Right lung (tissue), 5 donors: Measurements from ENCODE around the gene ATG2B. TPM values are rescaled to one million over a fixed set of nuclear protein-coding genes. Genes with fewer than 3 reads are reported as not detected.

Experiments used
- DNase-seq, 2 donors: peaks; one replicate each; pipeline ENCODE4 v3.0.0-alpha.2; 2013
- polyA plus RNA-seq, 5 donors: library from polyadenylated mRNA; unstranded; fragments of 120-200 nt; gene quantifications; one replicate each; pipeline versions ENCODE4 v1.2.1 to v1.2.3, GENCODE V29; 2013; ENCODE audit warnings: inconsistent platforms in 1 of 5, low replicate concordance in 1 of 5; ENCODE audit not compliant: insufficient read length in 5 of 5, insufficient read depth in 1 of 5

ATG2B gene
- polyA plus RNA-seq, 5 donors, result 20.0 to 39.3 (median 34.2) TPM

GRCh38 chr14:96272777-96273473 lies 90.2 kb downstream of the ATG2B start:
- no peak for DNase-seq

DNA sequence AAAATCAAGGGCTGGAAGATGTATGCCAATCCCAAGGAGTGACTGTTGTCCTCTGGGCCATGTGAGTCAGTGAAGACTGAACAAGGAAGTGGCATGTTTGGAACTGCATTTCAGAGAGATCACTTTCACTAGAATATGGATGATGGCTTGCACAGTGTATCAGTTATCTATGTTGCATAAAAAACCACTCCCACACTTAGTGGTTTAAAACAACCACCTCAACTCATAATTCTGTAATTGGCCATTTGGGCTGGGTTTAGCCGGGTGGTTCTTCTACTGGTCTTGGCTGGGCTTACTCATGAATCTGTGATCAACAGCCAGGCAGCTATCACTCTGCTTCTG lies 91.7 kb downstream of the ATG2B start:
- no peak for DNase-seq

DNA sequence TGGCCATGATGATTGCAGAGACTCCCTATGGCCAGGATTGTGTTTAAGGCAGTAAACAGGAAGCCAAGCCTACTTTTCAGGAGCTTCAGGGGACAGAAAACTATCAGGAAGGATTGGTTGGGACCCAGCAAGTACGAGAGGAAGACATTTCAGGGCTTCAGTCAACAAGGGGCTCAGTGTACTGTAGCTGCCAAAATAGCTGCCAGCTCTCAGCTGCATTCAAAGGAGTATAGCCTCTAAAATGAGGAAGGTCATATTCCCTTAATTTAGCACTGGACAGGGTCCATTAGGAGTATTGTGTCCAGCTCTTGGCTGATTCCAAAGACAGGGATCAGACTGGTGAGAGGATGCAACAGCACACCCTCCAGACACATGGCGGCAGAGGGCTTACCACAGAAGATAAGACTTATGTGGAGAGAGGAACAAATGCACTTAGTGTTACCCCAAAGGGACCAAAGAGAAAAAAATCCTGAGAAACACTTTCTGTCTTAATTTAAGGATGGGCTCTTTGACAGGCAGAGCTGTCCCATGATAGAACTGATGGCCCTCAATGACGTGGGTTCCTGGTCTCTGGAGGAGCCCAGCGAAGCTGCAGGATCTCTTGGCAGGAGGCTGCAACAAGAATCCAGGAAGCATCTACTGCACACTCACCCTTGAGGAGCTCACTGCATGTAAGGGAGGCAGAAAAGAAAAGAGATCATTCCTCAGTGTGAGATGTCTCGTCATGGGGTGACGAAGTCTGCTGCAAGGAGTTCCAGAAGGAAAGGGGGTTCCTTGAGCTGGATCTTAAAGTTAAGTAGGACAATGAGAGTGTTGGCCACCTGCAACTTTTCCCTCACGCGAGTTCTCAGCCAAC lies 92.3 kb downstream of the ATG2B start:
- no peak for DNase-seq

DNA sequence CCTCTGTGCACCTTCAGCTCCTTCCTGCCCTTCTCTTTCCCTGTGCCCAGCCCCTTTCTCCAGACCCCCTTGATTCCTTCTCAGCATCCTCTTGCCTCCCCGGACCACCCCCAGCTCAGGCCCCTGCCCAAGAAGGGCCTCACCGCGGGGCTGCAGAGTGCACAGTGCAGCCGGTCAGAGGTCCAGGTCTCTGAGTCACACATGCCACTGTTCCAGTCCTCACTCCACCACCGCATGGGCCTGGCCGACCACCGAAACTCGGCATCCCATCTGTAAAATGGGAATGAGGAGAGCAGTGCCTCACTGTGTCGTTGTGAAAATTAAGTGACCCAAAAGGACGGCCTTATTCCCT lies 93.8 kb downstream of the ATG2B start:
- DNase-seq, result no peak

DNA sequence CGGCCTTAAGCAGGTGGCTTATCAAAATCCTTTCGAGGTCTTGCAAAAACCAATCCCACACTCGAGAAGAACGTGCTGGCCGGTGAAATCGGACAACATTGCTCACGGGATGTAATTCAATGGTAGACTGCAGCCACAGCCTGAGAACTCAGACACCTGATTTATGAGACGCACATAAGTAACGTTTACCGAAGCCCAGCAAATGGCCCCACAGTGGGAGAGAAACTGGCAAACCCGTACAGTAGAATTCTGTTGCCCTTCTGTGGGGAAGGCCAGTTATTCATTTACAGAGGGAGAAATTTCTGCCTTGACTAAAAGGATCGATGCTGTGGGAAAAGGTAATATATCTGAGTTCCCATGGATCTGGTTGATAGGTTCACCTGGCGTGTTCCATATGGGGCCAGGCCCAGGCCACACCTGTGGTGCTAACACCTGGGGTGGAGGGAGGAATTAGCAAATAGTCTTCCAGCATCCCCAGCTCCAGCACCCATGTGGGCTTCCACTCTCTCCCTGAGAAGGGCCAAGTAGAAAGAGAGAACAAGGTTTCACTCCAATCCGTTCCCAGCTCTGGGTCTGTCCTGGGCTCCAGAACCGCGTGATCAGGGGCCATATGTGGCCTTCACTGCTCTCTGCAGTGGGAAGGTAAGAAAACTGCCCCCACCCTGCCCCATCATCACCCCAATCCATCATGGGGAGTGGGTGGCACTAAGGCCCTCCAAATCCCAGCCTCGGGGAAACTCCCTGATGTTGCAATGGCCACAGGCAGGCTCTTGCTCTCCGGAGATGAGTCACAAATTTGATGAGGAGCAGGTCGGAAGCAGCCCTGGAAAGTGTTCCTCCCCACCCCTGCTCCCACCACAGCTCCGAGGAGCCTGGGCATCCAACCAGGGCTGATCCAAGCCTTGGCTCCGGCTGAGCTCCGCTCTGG lies 94.4 kb downstream of the ATG2B start:
- no peak for DNase-seq

GRCh38 chr14:96267916-96268315 lies 95.2 kb downstream of the ATG2B start:
- DNase-seq, result no peak

GRCh38 chr14:96267336-96267735 lies 95.8 kb downstream of the ATG2B start:
- no peak for DNase-seq

GRCh38 chr14:96265383-96266095 lies 97.6 kb downstream of the ATG2B start:
- no peak for DNase-seq

DNA sequence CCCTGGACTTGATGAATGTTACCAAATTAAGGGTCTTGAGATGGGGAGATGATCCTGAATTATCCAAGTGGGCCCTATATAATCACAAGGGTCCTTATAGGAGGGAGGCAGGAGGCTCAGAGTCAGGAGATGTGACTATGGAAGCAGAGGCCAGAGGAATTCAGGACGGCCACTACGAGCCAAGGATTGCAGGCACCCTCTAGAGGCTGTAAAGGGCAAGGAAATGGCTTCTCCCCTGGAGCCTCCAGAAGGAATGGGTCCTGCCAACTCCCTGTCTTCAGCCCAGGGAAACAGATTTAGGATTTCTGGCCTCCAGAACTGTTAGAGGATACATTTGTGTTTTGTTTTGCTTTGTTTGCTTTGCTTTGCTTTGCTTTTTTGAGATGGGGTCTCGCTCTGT lies 98.3 kb downstream of the ATG2B start:
- no peak for DNase-seq

DNA sequence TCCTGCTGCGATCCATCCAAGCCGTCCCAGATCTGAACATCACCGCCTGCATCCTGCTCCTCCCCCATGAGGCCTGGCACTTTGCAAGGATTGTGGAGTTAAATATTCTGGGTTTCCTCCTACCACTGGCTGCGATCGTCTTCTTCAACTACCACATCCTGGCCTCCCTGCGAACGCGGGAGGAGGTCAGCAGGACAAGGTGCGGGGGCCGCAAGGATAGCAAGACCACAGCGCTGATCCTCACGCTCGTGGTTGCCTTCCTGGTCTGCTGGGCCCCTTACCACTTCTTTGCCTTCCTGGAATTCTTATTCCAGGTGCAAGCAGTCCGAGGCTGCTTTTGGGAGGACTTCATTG lies 99.0 kb downstream of the ATG2B start:
- no peak for DNase-seq

DNA sequence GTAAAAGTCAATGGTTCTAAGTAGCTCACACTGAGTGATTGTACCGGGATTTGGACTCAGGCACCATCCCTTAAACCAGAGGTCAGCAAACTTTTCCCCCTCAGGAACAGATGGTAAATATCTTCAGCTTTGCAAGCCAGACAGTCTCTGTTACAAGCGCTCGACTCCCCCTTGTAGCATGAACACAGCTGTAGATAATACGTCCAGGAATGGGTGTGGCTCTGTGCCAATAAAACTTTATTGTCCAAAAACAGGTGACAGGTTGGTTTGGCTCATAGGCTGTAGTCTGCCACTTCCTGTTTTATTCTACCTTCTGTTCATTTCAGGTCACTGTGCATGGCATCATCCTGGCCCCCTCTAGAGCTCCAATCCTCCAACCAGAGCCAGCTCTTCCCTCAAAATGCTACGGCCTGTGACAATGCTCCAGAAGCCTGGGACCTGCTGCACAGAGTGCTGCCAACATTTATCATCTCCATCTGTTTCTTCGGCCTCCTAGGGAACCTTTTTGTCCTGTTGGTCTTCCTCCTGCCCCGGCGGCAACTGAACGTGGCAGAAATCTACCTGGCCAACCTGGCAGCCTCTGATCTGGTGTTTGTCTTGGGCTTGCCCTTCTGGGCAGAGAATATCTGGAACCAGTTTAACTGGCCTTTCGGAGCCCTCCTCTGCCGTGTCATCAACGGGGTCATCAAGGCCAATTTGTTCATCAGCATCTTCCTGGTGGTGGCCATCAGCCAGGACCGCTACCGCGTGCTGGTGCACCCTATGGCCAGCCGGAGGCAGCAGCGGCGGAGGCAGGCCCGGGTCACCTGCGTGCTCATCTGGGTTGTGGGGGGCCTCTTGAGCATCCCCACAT lies 99.6 kb downstream of the ATG2B start:
- no peak for DNase-seq

DNA sequence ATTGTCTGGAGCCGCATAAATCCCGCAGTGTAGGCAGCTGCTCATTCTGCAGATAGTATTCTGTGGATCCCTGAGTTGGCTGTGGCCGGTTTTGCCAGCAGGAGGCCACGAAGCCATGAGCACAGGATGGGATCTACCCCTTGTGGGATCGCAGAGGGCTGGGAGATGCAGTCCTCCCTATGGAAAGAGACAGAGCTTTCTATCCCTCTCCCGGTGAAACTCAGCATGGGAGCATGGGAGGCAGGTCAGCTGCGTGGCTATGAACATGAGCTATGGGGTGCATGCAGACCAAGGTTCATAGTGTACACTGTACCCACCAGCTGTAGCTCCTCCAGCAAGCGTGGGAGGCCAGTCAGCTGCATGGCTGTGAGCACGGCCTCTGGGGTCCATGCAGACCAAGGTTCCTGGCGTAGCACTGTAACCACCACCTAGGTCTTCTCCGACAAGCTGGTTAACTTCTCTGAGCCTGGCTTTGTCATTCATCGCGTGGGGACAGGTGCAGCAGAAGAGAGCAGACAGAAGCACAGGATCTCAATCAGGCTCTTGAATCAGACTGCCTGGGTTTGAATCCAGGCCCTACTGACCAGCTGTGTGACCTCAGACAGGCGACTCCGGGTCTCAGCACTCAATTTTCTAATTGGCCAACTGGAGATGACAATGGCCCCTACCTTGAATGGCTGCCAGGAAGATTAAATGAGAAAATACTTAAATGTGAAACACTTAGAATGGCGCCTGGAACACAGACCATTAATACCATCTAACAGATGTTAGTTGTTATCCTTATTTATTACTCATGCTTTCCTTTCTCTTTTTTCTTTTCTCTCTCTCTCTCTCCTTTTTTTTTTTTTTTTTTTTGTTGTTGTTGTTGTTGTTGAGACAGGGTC lies 101.1 kb downstream of the ATG2B start:
- DNase-seq, result peak in 1 of 2 donors; percentile 63

- no peak for DNase-seq
Measured at GRCh38 chr14:96261053-96261452, 102.1 kb downstream of the ATG2B start.

- DNase-seq, result peak; percentile 87 to 91
Measured at GRCh38 chr14:96260341-96260821, 102.8 kb downstream of the ATG2B start.

GRCh38 chr14:96257900-96258299 lies 105.2 kb downstream of the ATG2B start:
- DNase-seq, result no peak

DNA sequence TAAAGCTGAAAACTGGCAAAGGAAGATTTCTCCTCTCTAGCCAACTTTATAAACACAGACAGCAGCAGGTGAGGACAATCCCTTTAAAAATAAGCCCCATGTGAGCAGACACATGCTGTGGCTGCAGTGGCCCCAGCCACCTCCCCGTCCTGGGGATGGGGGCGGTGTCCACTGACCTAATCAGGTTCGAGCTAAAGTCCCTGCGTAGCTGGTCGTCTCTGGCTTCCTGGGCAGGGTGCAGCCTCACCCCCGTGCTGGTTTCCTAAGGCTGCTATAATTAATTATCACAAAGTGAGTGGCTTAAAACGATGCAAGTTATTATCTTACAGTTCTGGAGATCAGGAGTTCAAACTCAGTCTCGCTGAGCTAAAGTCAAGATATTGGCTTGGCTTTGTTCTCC lies 106.1 kb downstream of the ATG2B start:
- no peak for DNase-seq

DNA sequence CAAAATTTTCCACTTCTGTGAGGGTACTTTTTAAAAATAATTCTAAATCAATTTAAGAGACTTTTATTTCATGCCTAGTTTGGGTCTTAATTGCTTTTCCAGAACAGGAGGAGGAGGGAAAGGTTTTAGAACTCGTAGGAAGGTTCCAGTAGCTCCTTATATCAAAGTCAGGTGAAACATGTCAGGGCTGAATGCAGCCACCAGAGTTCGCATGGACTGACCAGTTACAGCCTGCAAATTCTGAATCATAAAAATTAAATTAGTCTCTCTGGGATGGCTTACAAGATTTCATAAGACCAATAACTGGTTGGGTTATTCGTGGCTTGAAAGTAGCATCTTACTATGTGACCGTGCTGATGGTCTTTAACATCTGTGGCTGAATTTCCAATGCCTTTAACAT lies 106.7 kb downstream of the ATG2B start:
- no peak for DNase-seq

GRCh38 chr14:96255501-96256366 lies 107.4 kb downstream of the ATG2B start, which contains the start of gene BDKRB1:
TSS of gene BDKRB1 (plus strand) at chr14:96256210. CDS start at chr14:96263683, 7,473 bp downstream.
- DNase-seq, result no peak
